H1 (cell line): ENCODE measurements around the gene ANO9. TPM values are rescaled to one million over a fixed set of nuclear protein-coding genes. Genes with fewer than 3 reads are reported as not detected.

ENCODE experiments used
- CREB1 ChIP-seq: IDR thresholded peaks from 2 replicates; pipeline ENCODE4 v1.6.1; 2012; ENCODE audit warnings: inconsistent platforms
- POU5F1 ChIP-seq: IDR thresholded peaks from 2 replicates; pipeline ENCODE4 v1.6.1; 2011; ENCODE audit warnings: low read depth, mild to moderate bottlenecking, low read length, moderate library complexity
- polyA plus RNA-seq, 7 experiments: library from polyadenylated mRNA; depleted of rRNA in 3 of 7; stranded (reverse) in 5 of 7; unstranded in 2 of 7; fragments of >200 nt in 5 of 7; fragments of 200-250 nt in 2 of 7; gene quantifications; 1 replicate in 5 of 7; 2 replicates in 1 of 7; 4 replicates in 1 of 7; pipeline versions ENCODE4 v1.2.1 to v1.2.3, GENCODE V29; 2011 to 2013; ENCODE audit warnings: missing spikeins in 2 of 7, mixed read lengths in 2 of 7
- total RNA-seq: library from RNA; stranded (reverse); fragmentation: NEBNext Ultra II Directional; extraction: Animal tissue kit (Norgen Biotek cat#: 25700); gene quantifications from 2 replicates; pipeline ENCODE4 v1.2.1, GENCODE V29; 2021

The ANO9 gene
- total and polyA plus RNA-seq, 2 of the 8 experiments (the other 6 are each of a cell fraction or from before 2014, with no cell fraction given), result 20.0 to 20.7 TPM

DNA sequence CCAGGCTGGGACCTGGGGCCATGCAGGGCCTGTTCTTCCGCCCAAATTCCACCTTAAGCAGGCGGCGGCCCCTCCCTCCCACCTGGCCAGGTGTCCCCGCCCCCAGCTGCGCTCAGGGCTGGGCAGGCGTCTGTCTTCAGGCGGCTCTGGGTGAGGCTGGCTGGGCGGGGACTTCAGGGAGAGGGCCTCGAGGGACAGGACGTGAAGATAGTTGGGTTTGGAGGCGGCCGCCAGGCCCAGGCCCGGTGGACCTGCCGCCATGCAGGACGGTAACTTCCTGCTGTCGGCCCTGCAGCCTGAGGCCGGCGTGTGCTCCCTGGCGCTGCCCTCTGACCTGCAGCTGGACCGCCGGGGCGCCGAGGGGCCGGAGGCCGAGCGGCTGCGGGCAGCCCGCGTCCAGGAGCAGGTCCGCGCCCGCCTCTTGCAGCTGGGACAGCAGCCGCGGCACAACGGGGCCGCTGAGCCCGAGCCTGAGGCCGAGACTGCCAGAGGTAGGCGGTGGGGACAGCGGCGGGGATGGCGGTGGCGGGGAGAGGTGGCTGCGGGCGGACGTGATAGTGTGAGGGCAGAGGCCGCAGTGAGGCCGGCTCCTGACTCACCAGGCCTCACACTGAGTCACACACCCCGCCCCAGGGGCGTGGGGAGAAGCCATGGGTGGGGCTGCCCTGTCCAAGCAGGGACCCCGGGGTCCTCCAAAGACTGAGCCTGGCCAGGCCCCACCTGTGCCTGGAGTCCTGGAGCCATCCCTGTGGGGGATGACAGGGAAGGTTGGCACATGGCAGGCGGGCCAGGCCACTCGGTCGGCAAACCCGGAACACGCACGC, 47.6 kb downstream of the ANO9 start, which contains the start of gene PKP3 (continued):
- TF ChIP-seq CREB1 (no peak), POU5F1 (no peak)
